GM12873 (cell line): Measurements from ENCODE around the gene KCNQ1.

Source experiments
- CTCF ChIP-seq: IDR thresholded peaks from 2 replicates; pipeline ENCODE4 v1.5.1; 2012; ENCODE audit warnings: low read depth, mild to moderate bottlenecking, moderate library complexity, low read length, control low read depth; ENCODE audit not compliant: insufficient read depth; ENCODE audit errors: missing control alignments

The KCNQ1 gene

GRCh38 chr11:2523821-2524391, 79.1 kb downstream of the KCNQ1 start:
- TF ChIP-seq CTCF, result no peak

GRCh38 chr11:2524446-2525165, 79.8 kb downstream of the KCNQ1 start:
- TF ChIP-seq CTCF, result no peak

DNA sequence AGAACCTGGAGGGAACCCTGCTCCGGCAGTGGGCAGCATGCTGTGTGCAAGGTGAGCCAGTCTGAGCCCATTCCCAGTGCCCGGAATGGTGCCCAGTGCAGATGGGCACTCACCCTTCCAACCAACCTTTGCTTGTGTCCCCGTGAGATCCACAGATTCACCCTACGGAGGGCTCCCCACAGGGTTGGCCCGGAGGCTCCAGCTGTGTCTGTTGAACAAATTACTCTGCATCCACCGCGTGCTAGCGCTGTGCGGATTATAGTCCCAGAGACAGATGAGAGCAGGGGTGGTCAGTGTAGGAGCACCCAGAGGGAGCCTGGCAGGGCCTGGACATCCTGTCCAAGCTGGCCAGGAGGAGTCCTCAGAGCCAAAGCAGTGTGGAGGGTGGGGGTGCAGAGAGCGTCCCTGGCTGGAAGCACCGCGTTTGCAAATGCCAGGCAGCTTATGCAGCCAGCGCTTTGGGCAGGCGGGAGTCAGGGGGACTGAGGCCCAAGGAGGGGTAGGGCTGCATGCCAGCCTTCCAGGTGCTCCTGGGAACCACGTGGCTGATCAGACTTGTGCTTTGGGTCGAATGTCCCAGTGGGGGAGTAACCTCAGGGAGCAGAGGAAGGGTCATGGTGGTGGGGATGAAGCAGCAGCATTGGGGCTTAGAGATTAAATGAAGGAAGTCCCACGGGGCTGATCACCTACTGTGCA, 80.5 kb downstream of the KCNQ1 start:
- TF ChIP-seq CTCF, result no peak

GRCh38 chr11:2525941-2526807, 81.4 kb downstream of the KCNQ1 start:
- no peak for TF ChIP-seq CTCF

- peak; percentile 55 for TF ChIP-seq CTCF
Measured at GRCh38 chr11:2526808-2527381, 82.1 kb downstream of the KCNQ1 start.

- no peak for TF ChIP-seq CTCF
Measured at GRCh38 chr11:2527621-2528291, 82.9 kb downstream of the KCNQ1 start.
